Skeletal muscle tissue (tissue), 5 donors: ENCODE data around the gene CHIC2. TPM values are rescaled to one million over a fixed set of nuclear protein-coding genes. Genes with fewer than 3 reads are reported as not detected.

ENCODE experiments used
- H3K27ac ChIP-seq: one replicate; pipeline ENCODE4 v1.7.0; 2013; ENCODE audit warnings: mild to moderate bottlenecking, low read depth, low read length, inconsistent platforms
- H3K27me3 ChIP-seq, 3 donors: one replicate each; pipeline ENCODE4 v1.7.0; 2013; ENCODE audit warnings: low read length in 3 of 3; ENCODE audit not compliant: control insufficient read depth in 3 of 3, insufficient read depth in 3 of 3
- H3K36me3 ChIP-seq, 3 donors: one replicate each; pipeline ENCODE4 v1.7.0; 2013; ENCODE audit warnings: low read length in 3 of 3; ENCODE audit not compliant: control insufficient read depth in 3 of 3, insufficient read depth in 3 of 3
- H3K4me1 ChIP-seq, 3 donors: one replicate each; pipeline ENCODE4 v1.7.0; 2013; ENCODE audit warnings: low read length in 3 of 3, mild to moderate bottlenecking in 3 of 3; ENCODE audit not compliant: control insufficient read depth in 3 of 3, insufficient read depth in 3 of 3
- H3K4me3 ChIP-seq, 3 donors: one replicate each; pipeline ENCODE4 v1.7.0; 2013; ENCODE audit warnings: low read length in 3 of 3
- H3K9ac ChIP-seq, 3 donors: one replicate each; pipeline ENCODE4 v1.7.0; 2013; ENCODE audit warnings: low read length in 3 of 3, mild to moderate bottlenecking in 3 of 3, moderate library complexity in 2 of 3, low read depth in 1 of 3
- H3K9me3 ChIP-seq, 3 donors: one replicate each; pipeline ENCODE4 v1.7.0; 2013; ENCODE audit warnings: low read length in 3 of 3; ENCODE audit not compliant: control insufficient read depth in 3 of 3
- small RNA-seq: library from RNA; depleted of rRNA; stranded (forward); fragments of <200 nt; gene quantifications from one replicate; pipeline ENCODE3, GENCODE V24; 2014
- total RNA-seq: library from RNA; depleted of rRNA; stranded (reverse); fragments of >200 nt; gene quantifications from one replicate; pipeline ENCODE4 v1.2.3, GENCODE V29; 2014
- donor health status: Osteomylitis.

CHIC2 gene
- total RNA-seq, 1 donor from 2014 or later: 24.5 TPM

DNA sequence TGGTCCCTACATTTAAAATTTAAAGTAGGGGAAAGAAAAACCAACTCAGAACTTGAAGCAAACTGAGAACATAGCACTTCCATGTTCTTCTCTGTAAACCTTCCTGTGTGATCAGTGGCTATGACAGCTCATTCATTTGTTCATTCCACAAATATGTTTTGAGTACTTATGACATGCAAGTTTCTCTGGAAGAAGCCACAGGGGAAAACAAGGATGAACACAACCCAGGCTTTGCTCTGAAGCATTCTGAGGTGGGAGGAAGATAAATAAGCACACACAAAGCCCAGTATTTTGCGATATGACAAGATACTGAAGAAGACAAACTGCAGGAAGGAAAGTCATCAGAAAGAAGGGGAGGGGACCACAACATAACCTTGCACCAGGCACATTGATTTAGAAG lies 96.4 kb downstream of the CHIC2 start:
- no peak overlapping the region for H3K27ac ChIP-seq
- H3K4me1 ChIP-seq: no peaks in the 10 kb centered on the region
- no peaks in the 10 kb centered on the region for H3K9me3 ChIP-seq
- no peak overlapping the region for H3K9ac ChIP-seq
- H3K36me3 ChIP-seq: no peaks in the 10 kb centered on the region
- no peak overlapping the region for H3K4me3 ChIP-seq
- no peaks in the 10 kb centered on the region for H3K27me3 ChIP-seq

DNA sequence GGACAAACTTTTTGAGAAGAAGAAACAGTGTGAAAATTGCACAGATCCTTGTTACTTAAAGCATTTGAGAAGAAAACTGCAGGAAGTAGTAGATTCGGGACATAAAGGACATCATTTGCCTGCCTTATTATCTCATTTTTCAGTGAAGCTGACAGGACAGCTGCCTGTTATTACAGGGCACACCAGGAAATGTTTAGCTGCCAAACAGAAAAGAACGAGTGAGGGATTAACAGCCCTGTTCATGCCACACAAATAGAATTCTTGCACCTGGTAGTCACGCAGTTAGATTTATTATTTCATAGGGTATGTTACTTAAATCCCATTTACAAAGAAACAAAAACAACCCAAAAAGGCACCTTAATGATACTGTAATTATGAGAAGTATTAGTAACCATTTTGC lies 100.6 kb downstream of the CHIC2 start:
- Histone ChIP-seq H3K9me3 (no peaks in the 10 kb centered on the region), H3K4me1 (no peaks in the 10 kb centered on the region), H3K36me3 (no peaks in the 10 kb centered on the region), H3K4me3 (no peak overlapping the region), H3K27ac (no peak overlapping the region), H3K9ac (no peak overlapping the region), H3K27me3 (no peaks in the 10 kb centered on the region)

DNA sequence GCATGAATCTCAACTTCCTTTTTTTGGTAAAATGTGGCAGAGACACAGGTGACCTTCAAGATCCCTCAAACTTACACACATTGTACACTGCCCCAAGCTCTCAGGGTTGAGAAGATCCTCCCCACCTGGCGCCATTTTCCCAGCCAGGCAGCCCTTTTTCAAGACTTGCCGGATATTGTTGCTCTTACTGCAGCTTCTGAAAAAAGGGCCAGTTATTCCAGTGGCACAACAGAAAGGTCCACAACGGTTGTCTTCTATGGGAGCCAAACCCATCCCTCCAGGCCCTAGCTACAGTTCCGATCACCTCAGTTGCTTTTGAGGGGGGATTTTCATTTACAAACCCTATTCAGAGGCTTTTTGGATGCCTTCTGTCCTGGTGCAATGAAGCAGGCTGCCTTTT lies 101.1 kb downstream of the CHIC2 start:
- Histone ChIP-seq H3K27me3 (no peaks in the 10 kb centered on the region), H3K36me3 (no peaks in the 10 kb centered on the region), H3K27ac (no peak overlapping the region), H3K4me3 (no peak overlapping the region), H3K4me1 (no peaks in the 10 kb centered on the region), H3K9me3 (no peaks in the 10 kb centered on the region), H3K9ac (no peak overlapping the region)

DNA sequence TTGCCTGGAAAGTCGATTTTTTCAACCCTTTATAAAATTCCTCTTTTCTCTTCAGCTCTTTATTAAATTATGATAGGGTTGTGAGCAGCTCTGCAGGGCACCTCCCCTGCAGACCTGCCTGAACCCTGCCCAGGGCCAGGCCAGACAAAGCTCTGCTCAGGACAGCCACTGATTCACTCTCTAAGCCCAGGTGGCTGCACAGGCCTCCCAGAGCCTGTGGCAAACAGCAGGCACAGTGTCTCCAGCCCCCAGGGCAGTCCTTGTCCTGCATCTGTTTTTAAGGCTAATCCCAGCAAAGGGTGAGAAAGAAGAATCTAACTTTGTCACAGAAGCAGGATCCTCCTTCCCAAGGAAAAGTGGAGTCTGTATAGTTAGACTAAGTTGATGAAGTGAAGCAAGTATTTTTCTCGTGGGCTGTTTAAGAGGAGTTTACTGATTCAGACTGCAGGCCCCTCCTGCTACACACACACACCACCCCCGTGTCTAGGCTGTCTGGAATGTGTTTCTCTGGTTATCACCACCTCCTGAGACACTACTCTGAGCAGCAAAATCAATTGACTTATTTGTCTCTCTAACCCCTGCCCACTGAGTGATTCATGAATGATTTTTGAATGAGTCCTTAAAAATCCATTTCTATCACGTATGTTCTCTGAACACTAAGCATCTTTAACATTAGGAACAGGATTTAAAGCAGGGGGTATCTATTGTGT lies 101.7 kb downstream of the CHIC2 start:
- H3K9ac ChIP-seq: no peak overlapping the region
- H3K9me3 ChIP-seq: no peaks in the 10 kb centered on the region
- no peaks in the 10 kb centered on the region for H3K4me1 ChIP-seq
- no peak overlapping the region for H3K27ac ChIP-seq
- H3K4me3 ChIP-seq: no peak overlapping the region
- H3K36me3 ChIP-seq: no peaks in the 10 kb centered on the region
- no peaks in the 10 kb centered on the region for H3K27me3 ChIP-seq

DNA sequence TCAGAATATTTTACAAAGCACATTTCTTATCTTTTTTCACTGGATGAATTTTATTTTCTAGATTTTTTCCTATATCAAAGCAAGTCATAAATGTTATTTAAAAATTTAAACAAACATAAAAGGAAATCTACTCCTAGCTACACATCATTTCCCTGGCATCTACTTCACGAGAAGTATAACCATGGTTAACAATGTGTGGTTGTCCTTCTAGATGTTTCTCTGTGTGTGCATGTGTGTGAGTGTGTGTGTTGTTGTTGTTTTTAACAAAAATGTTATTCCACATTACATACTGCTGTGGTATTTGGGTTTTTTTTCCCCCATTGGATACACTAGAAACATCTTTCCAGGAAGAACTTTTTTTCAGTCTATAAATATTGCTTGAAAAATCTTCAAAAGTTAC lies 103.1 kb downstream of the CHIC2 start:
- Histone ChIP-seq H3K4me1 (no peaks in the 10 kb centered on the region), H3K9ac (no peak overlapping the region), H3K4me3 (no peak overlapping the region), H3K27me3 (no peaks in the 10 kb centered on the region), H3K36me3 (no peaks in the 10 kb centered on the region), H3K27ac (no peak overlapping the region), H3K9me3 (no peaks in the 10 kb centered on the region)

DNA sequence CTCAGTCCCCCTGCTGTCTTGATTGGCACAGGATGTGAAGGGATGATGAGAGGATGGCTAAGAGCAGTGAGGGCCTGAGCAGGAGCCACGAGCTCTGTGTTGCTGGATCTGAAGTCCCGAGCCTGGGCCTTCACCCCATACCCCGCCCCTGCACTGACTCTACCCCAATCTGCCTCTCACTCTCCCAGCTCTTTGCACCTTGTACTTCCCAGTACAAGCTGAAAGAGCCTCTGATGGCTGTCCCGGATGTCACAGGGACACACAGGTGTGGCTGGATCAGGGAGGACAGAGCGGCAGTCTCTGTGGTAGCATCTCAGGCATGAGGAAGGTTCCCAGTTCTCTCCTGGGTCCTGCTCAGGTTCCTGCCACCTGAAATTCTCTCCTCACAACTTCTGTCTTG lies 103.6 kb downstream of the CHIC2 start:
- Histone ChIP-seq H3K36me3 (no peaks in the 10 kb centered on the region), H3K27me3 (no peaks in the 10 kb centered on the region), H3K9me3 (no peaks in the 10 kb centered on the region), H3K9ac (no peak overlapping the region), H3K4me1 (no peaks in the 10 kb centered on the region), H3K4me3 (no peak overlapping the region), H3K27ac (no peak overlapping the region)

Small RNA genes lying within 50 kb of the gene (small RNA-seq; reads per million reads assigned to genes)
- gene AC110792.1 (not detected), gene AC110792.3 (not detected)

Other genes with a start within 250 kb of the CHIC2 start
- gene GSX2, start 35.6 kb upstream of the CHIC2 start, total RNA-seq: not detected
- 118 TPM for gene PDGFRA, start 164.7 kb upstream of the CHIC2 start, total RNA-seq